Measurements from ENCODE around the gene GRM2.

GRM2 gene

DNA sequence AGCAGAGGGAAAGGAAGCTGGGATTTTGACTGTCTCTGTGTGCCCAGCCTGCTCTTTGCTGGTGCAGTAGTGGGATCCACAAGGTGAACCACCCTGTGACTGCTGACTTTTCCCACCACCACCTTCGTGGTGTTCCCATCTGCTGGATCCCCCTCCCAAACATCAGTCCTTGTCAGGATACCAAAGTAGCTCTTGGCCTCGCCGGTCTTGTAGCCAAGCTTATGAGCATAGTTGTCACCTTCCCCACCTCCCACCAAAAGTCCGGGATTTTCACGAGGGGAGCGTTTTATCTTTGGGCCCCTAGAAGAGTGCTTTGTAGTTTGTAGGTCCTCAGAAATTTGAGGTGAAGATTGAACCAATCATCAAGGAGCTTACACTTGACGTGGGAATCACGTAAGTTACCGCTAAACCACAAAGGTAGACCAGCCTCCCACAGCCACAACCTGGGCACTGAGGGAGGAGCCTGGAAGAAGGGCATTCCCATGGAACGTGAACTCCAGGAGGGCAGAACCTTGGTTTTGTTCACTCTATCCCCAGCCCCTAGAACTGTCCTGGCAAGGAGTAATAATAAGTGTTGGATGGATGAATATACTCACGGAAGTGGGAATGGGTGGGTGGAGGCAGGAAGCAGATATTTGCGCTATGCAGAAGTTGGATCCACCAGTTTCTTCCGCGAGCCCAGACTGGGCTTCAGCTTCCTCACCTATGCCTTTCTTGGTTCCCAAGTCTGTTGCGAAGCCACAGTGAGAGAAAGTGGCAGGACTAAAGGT lies 36.6 kb upstream of the GRM2 start:
- POLR2A ChIA-PET = interaction anchor here (1.1 kb wide), 1 partner anchor 168 kb away, joined by 3 read pairs; no protein-coding TSS in a partner anchor
- CTCF ChIA-PET = interaction anchor here (0.7 to 29.3 kb wide), 41 partner anchors 12 to 301 kb away, joined by 3 to 477 read pairs (median 5); partner anchors contain the start of genes DCAF1, MANF, RAD54L2 and RBM15B
- TF ChIP-seq, protein P1, sequence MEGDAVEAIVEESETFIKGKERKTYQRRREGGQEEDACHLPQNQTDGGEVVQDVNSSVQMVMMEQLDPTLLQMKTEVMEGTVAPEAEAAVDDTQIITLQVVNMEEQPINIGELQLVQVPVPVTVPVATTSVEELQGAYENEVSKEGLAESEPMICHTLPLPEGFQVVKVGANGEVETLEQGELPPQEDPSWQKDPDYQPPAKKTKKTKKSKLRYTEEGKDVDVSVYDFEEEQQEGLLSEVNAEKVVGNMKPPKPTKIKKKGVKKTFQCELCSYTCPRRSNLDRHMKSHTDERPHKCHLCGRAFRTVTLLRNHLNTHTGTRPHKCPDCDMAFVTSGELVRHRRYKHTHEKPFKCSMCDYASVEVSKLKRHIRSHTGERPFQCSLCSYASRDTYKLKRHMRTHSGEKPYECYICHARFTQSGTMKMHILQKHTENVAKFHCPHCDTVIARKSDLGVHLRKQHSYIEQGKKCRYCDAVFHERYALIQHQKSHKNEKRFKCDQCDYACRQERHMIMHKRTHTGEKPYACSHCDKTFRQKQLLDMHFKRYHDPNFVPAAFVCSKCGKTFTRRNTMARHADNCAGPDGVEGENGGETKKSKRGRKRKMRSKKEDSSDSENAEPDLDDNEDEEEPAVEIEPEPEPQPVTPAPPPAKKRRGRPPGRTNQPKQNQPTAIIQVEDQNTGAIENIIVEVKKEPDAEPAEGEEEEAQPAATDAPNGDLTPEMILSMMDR (IDR thresholded peaks at IDR 0.05; ENCODE audit: control extremely low read depth, extremely low read depth, low read depth, missing control alignments) = no peak
- no peak for DNase-seq (ENCODE audit: extremely low spot score)

DNA sequence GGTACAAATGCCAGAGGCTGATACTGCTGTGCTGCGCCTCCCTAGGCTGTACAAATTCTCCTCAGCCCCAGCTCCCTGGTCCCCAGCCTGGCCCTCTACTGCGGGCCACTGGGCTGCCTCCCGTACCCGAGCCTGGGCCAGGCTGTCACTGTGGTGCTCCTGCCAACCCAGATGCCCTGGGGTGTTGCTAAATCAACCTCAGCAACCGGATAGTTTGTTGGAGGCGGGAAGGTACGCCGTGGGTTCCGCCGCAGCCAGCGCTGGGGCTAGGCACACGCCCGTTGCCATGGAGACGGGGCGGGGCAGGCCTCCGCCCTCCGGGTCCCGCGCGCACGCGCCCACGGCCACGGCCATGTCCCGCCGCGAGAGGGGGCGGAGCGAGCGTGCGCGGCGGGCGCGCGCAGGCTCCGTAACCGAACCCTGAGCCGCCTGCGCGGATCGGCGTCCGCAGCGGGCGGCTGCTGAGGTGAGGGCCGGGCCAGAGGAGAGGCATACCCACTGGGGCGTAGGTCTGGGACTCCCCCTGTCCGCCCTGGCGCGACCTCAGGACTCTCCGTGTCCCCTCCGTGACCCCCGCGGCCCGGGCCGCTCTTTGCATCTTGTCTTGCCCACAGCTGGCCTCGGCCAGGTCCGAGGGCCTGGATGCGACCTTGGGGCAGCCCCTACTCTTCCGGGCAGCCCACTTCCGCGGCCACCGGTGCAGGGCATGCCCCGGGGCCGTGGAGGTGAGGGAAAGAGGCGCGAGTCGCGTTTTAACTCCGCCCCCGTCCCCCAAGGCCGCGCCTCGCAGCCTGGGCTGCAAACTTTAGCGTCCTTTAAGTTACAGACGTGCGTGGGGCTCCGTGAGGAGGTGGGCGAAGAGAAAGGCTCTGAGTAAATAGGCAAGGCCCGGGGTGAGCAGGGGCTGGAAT lies 35.8 kb upstream of the GRM2 start, which contains the start of gene TEX264:
TSS of gene TEX264 (plus strand) at position 430 of the 911 bp plus-strand sequence. CDS start 3,053 bp downstream, outside the sequence.
- TF ChIP-seq, protein P1 (IDR thresholded peaks at IDR 0.05; ENCODE audit: control extremely low read depth, extremely low read depth, low read depth, missing control alignments) = no peak
- ChIA-PET POLR2A (no interaction called here), CTCF (interaction anchor here (0.9 to 29.3 kb wide), 10 partner anchors 11 to 283 kb away, joined by 3 to 477 read pairs (median 53); partner anchors contain the start of genes DCAF1, RAD54L2 and RBM15B)
- DNase-seq (ENCODE audit: extremely low spot score) = peak; percentile 99

DNA sequence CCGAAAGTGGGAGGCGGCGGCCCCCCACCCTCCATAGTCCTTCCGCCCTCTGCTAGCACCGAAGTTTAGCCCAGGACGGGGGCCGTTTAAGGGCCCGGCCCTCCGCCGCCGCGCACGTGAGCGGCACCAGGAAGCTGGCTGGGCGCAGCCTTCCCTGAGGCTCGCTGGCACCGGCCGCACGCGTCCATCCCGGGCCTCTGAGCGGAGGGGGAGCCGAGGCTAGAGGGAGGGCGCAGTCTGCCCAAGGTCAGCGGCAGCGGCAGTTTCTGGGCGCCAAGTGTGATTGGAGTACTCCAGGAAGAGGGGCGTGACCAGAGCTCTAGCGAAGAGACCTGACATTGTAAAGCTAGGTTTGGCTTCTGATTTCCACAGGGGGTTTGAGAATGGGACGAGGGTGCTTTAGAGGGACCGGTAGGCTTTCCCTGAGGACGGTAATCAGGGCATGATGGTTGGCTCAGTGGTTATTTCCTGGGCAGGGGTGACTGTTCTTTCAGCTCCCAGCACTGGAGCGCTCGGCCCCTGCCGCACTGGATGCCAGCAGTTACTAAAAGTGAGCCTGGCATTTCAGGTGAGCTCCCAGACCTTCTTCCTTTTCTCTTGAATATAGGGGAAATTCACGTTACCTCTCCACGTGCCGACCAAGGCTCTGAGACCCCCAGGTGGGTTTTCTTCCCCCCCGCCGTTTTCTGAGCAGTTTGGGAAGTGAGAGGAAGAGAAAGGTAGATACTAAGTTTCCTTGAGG lies 35.0 kb upstream of the GRM2 start:
- TF ChIP-seq, protein P1 (IDR thresholded peaks at IDR 0.05; ENCODE audit: control extremely low read depth, extremely low read depth, low read depth, missing control alignments) = no peak
- POLR2A ChIA-PET = interaction anchor here (1.0 kb wide), 1 partner anchor 172 kb away, joined by 9 read pairs; the partner anchor contains the start of gene DCAF1

DNA sequence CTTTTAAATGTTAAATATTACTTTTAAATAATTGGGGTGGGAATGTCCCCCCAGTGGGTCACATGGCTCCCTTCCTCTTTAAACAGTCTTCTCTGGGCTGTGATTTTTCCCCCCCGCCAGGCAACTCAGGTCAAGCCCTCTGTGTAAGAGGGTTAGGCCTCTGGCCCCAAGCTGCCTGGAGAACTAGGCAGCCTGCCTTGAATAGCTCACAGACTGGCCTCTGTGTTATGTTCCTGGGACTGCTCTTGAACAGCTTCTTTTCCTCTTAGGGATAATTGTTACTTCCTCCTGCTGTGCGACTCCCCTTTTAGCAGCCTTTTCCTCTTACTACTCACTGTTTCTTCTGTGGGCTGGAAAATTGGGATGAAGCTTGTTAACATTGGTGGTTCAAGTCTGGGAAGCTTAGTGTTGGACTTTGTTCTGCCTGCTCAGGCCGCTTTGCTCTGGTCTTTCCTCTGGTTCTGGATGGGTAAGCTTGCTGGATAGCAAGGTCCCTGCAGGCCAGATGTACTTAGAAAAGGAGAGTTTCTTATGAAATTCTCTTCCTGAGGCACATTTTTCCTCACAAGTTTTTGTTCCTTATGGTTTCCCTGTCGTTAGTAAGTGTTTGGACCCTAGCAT lies 33.6 kb upstream of the GRM2 start:
- DNase-seq (ENCODE audit: extremely low spot score) = no peak
- POLR2A ChIA-PET = no interaction called here
- TF ChIP-seq, protein P1 (IDR thresholded peaks at IDR 0.05; ENCODE audit: control extremely low read depth, extremely low read depth, low read depth, missing control alignments) = no peak
- CTCF ChIA-PET = interaction anchor here (1.0 to 29.3 kb wide), 11 partner anchors 8 to 1059 kb away, joined by 3 to 477 read pairs (median 4); partner anchors contain the start of genes DCAF1 and RBM15B

More for the DNA sequence above, 35.0 kb upstream of the GRM2 start:
- peak; percentile 78 for DNase-seq (ENCODE audit: extremely low spot score)
- CTCF ChIA-PET = interaction anchor here (0.7 to 29.3 kb wide), 9 partner anchors 10 to 472 kb away, joined by 3 to 477 read pairs (median 4); partner anchors contain the start of genes DCAF1 and RBM15B

DNA sequence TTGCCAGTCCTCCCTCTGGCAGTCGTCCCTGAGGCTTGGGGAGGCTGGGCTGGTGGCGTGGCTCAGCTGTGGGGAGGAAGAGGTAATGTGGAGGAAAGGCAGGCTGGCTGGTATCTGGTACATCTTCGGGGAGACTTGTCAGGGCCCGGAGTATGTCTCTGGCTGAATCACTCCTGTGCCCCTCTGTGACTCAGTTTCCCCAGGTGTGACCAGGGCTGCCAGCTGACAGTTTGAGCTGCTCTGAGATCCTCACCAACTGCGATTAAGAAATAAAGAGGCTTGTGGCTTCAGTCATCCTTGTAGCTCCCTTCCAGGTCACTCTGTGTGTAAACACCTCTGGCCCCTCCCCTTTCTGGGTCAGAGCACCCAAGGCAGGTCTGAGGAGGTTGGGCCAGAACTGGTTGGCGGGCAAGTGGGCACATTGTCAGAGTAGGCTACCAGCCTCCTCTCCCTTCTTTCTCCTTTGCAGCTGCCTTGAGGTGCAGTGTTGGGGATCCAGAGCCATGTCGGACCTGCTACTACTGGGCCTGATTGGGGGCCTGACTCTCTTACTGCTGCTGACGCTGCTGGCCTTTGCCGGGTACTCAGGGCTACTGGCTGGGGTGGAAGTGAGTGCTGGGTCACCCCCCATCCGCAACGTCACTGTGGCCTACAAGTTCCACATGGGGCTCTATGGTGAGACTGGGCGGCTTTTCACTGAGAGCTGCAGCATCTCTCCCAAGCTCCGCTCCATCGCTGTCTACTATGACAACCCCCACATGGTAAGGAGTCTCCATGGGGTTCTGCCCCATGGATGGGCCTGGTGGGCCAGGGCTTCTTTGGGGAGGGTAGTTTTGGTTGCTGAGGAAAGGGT lies 32.8 kb upstream of the GRM2 start:
- POLR2A ChIA-PET = interaction anchor here (1.1 to 1.6 kb wide), 2 partner anchors 174 to 274 kb away, joined by 5 to 9 read pairs; partner anchors contain the start of gene DCAF1
- CTCF ChIA-PET = interaction anchor here (1.1 to 29.3 kb wide), 9 partner anchors 8 to 1059 kb away, joined by 3 to 477 read pairs (median 4); partner anchors contain the start of genes DCAF1 and RBM15B
- TF ChIP-seq, protein P1 (IDR thresholded peaks at IDR 0.05; ENCODE audit: control extremely low read depth, extremely low read depth, low read depth, missing control alignments) = no peak
- DNase-seq (ENCODE audit: extremely low spot score) = no peak

Measured in GM10248 (cell line).